NK-92 (cell line): ENCODE data around the gene QARS1.

Source experiments
- DNase-seq: peaks from one replicate; lab custom pipeline; 2025; ENCODE audit not compliant: unreplicated experiment; lab: John Stamatoyannopoulos, UW

QARS1 gene

DNA sequence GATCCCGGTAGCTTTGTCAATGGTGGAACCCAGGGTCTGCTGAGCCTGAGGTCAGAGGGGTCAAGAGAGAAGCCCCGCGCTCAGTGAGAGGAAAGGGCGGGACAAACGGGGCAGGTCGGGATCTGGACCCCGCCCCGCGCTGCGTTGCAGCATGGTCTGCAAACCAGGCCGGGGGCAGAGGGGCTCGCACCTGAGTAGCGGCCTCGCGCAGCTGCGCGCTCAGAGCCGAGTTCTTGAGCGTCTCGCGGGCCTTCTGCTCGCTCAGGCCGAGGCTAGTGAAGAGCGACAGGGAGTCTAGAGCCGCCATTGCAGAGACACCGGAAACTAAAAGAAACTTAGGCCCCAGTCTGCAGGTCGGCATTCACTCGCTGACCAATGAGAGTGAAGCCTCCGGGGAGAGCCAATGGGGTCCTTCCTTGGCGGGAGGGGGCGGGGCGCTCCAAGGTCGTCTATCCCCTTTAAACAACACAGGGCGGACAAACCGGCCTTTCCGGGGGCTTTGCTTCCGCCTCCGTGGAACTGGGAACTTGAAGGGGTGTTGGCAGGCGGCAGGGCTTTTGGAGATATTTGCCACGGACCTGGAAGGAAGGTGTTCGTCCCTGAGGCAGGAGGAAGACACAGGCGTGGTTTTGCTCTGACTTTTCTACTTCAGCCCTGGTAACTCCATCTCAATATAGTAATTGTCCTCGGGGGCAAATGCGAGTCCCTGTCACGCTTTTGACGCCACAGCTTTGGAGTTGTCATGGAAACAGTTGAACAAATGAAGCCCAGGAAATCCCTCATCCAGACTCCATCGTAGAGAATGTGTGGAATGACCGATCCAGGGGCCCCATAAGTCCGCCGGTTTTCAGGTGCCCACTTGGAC is at the start of gene QARS1:
QARS1 (minus strand) TSS at position 331 of the 865 bp plus-strand sequence; CDS start at position 307, 24 bp downstream.
- peak; percentile 44 for DNase-seq

DNA sequence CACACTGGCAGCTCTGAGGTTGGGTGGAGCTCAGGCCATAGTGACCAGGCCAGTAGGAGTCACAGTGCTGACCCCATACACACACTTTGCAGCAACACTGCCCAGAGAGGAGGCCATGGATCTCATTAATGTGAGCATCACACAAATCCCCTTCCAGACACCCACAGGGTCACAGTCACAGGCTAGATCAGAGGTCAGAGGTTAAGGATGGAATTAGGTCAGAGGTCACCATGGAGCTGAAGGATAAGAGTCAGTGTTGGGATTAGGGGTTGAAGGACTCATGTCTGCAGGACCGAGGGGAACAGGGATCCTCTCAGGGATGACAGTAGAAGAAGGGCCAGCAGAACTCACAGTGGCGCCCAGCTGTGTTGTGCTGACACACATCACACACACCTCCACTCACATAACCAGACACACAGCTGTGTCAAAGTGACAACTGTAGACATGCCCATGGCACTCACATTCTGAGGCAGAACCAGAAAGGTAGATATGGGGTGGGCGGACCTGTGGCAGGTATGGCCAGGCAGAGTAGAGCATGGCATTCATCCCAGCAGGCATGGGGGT is 48.9 kb upstream of the QARS1 start:
- no peak for DNase-seq

DNA sequence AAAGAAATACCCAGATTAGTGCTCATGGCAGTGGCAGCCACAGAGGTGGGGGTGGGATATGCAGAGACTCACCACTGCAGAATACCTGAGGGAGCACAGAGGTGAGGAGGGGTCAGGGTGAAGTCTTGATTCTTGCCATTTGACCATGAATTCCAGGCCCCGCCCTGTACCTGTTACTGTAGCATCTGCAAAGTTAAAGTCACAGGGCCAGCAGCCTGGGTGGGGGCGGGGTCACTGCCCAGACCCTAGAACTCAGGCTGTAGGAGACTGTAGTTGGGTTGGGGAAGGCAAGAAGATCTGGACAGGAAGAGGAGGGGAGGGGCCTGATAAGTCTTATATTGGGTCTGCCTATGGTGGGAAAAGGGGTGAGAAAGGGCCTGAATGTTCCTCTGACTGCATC is 47.1 kb upstream of the QARS1 start:
- DNase-seq: no peak

DNA sequence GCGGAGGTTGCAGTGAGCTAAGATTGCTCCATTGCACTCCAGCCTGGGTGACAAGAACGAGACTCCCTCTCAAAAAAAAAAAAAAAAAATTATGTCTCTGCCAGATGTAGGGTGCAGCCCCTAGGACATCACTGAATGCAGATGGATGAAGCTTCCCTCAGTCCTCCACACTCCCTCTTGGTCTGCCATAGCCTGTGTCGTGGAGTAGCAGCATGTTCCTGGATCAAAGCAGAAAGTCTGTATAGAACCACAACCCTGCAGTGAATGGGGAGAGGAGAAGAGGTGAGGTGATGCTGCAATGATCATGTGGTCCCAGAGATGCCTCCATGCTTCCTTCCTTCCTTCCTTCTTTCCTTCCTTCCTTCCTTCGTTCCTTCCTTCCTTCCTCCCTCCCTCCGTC is 43.6 kb upstream of the QARS1 start:
- DNase-seq: no peak

DNA sequence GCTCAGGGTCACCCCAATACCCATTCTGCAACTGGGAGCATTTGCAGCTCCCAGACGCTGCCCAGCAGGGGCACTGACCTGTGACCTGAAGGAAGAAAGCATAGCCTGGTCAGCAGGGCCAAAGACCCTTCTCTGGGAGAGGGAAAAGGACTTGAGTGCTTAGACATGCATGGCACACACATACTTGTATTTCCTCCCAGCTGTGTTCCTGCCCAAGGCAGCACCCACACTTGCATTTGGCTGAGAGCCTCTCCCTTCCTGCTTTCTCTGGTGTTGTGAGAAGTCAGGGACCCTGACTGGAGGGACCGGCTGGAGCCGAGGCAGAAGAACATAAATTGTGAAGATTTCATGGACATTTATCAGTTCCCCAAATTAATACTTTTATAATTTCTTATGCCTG is 35.5 kb upstream of the QARS1 start:
- no peak for DNase-seq

DNA sequence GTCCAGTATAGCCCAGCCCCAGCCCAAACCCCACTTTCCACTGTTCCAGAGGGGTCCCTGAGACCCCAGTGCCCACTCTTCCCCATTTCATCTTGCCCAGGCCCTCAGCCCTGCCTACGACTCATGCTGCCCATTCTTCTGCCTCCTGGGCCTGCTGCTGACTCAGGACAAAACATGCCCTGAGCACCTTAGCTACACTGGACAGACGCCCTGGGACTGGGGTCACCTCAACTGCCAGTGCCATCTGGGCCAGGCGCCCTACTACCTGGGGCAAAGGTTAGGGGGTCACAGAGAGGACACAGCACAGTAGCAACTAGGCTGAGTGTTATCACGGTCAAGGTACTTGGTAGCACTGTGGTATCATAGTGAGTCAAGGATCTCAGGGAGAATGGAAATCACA is 30.9 kb upstream of the QARS1 start:
- DNase-seq: no peak

DNA sequence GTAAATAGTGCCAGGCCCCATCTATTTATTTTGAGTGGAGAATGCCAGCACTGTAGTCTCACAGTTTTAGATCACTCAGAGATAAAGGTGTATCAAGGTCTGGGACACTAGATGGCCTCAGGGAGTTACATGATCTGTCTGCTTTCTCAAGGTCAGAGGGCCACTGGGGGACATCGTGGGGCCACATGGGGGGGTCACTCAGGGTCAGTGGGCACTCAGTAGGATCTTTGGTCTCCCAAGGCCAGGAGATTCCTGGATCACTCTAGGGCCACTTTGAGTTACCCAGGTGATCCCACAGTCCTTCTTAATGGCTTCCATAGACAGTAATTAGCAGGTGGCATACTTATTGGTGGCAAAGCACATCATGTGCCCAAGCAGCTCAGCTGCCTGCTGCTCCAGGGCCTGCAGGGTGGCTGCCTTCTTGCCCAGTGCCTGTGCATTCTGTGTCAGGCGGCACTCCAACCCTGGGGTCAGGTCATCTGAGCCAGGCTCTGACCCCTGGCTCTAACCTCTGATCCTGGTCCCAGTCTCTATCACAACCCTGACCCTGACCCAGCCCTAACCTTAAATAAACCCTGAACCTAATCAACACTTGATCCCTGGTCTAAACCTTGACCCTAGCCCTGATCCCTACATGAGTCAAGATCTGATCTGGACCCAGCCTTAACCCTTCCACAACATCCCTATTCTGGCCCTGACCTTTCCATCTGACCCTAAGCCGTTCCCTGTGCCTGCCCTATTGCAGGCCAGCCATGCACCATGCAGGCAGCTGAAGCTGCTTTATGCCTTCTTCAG is 30.1 kb upstream of the QARS1 start:
- DNase-seq: no peak

DNA sequence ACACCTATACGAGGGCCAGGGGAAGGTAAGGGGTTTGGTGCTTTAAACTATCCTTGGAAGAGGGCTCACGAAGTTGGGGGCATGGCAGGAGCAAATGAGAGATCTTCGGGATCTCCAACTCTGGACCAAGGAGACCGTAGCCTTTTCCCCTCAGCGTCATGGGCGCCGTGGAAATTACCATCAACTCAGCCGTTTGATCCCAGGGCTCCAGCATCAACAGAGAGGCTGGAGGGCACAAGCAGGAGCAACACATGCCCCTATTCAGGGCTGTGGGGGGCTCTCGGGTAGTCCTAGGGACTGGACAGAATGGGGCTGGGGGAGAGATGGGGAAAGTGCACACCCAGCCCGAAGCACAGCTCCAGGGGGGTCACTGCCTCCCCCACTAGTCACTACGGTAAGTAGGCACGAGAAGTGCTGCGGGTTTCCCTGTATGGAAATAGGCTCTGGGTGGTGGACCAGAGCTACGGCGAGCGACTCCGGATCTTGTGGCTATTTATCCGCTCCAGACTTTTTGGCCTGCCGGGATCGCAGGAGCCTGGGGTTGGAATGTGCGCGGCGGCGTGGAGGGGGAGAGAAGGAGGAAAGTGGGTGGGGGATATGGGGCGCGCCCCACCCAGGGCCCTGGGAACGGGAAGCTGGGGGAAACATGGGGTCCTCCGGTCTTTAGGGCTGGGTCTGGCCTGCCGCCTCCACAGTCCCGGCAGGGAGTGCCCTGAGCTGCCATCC is 28.8 kb upstream of the QARS1 start:
- no peak for DNase-seq

DNA sequence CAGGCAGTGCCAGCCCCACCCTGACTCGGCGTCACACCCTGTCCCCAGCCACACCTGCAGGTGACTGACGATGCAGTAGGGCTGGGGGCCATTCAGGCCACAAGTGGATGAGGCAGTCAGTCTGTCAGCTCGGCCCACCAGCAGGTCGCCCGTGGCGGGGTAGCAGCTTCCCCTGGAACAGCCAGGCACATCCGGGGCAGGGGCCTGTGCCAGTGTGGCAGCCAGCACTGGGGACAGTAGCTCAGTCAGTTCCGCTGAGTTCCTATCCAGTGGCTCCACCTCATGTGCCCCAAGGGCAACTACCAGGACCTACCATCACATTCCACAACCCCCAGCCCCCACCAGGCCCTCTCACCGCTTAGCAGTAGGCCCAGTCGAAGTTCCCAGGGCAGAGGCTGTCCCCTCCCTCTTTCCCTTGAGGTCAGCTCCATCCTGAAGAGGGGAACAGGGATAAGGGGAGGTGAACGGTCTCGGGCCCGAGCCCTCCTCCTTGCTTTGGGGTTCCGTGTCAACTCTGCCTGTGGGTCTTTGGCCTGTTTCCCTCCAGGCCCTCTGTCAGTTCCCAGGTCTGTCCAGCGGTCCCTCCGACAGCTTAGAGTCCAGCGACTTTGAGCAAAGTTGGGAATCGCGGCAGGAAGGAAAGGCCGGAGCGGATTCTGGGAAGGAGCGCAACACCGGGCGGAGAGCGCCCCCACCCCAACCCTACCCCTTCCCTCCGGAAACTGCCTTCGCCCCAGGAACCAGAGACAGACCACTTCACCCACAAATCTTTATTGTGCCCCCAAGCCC is 28.1 kb upstream of the QARS1 start, which contains the start of gene LAMB2:
LAMB2 (minus strand) TSS at position 614 of the 789 bp plus-strand sequence; CDS start at position 431, 183 bp downstream.
- DNase-seq: no peak

DNA sequence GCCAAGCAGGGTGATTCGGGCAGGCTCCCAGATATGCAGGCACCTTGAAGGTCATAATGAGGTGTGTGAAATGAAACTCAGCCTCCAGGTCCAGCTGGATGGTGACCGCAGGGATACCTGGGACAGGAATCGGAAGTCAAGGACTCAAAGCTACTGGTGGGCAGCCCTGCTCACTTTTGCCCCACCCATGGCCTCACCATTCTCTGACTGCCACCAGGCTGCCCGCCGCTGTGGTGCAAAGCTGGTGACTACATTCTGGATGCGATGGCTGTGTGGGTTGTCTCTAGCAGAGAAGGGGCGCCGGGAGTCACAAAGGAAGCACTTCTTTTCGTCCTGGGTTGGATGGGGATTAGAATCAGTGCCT is 27.5 kb upstream of the QARS1 start:
- no peak for DNase-seq

DNA sequence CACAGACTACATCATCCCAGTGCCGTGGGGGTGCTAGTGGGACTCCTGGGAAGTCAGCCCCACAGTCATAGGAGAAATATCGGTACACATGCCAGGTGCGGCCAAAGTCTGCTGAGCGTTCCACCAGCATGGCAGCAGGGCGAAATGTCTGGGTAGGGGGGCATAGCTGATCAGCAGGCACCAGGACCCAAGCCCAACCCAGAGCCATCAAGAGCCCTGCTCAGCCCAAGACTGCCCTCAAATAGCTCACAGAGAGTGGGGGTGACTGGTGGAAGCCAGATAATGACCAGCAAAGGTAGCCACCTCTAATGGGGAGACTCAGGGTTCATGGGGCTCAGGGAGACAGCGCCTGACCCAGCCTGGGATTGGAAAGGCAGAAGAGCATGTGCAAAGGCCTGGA is 27.0 kb upstream of the QARS1 start:
- DNase-seq: no peak

DNA sequence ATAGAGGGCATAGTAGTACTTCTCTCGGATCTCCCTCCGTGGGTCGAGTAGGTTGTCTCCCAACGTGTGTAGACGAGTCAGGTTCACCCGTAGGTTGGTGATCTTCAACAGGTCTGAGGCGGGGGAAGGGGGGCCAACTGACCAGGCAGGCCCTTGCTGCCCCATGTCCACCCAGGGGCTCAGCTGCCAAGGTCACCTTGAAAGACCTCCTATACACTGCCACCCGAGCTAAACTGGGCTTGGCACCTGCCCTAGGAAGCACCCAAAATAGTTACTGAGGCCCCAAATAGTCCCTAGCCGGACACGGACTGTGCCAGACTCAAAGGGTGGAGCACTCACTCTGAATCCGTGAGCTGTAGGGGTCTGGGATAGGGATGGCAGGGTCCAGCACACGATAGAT is 26.5 kb upstream of the QARS1 start:
- no peak for DNase-seq

DNA sequence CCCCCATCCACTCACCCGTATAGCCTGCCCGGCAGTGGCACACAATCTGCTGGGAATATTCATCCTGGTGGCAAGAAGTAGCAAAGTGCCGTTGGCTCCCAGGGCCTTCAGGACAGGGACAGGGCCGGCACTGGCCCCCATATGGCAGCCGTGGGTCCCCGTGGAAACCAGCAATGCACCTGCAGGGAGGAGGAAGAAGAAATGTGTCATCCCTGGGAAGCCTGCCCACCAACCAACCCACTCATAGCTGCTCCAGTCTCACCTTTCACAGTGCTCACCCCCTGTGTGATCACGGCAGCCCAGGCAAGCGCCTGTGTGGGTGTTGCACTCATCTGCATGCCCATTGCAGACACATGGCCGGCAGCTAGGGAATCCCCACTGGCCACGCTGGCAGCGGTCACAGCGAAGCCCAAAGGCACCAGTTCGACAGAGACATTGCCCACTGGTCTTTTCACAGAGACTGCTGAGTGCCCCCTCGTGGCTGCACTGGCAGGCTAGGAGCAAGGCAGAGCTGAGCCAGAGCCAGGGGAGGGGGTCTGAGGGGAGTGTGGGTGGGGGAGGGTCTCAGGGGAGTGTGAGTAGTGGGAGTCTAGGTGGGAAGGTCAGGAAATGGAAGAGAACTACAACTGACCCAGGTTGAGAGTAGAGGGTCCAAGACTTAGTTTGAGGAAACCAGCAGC is 20.6 kb upstream of the QARS1 start:
- DNase-seq: no peak

DNA sequence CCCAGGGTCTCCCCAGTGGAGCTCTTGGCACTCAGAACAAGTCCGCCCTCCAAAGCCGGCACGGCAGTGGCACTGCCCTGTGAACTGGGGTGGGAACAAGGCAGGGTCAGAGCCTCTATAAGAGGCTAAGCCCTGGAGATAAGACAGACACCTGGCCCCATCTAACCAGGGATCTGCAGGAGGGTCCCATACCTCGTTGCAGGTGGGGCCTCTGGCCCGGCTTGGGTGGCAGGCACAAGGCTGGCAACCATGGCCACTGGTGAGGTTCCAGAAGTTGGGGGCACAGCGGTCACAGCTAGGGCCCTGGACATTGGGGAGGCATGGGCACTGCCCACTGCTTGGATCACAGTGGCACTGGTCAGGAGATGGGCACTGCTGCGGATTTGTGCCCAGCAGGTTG is 19.6 kb upstream of the QARS1 start:
- no peak for DNase-seq

DNA sequence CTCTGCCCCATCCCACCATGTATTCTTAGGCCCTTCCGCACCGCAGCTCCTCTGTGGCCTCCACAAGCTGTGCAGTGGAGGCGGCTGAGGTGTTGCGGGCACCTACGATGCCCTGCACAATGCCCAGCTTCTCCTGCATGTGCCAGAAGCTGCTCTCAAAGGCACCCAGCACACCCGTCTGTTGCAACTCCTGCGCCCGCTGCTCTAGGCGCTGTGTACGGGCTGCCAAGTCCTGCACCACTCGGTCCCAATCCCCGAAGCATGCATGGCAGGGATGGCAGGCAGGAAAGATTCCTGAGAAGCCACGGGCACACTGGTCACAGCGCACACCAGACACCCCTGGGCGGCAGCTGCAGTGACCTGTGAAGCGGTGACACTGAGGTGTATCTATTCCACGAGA is 19.1 kb upstream of the QARS1 start:
- DNase-seq: no peak

DNA sequence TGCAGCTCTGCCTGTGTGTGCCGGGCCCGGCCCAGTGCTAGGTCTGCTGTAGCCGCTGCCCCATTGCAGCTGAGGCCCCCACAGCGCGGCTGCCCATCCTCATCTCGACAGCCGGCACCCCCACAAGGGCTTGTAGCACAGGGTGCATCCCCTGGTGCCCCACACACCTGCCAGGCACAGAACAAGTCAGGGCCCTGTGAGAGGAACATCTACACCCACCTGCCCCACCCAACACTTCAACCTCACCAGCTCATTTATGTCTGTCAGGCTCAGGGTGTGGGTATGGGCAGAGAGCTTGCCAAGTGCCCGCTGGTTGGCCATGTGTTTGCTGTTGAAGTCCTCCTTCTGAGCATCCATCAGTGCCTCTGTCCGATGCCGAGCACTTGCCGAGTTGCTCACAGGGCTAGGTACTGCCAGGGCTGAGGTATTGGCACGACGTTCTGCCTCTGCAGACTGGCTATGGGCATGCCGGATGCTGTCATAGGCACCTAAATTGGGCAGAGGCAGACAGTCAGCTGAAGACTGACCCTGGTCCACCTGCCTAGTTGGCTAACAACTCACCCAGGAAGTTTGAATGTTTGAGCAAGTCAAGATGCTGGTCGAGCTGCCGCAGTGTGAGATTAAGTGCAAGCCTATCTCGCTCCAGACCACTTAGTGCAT is 18.5 kb upstream of the QARS1 start:
- DNase-seq: no peak

DNA sequence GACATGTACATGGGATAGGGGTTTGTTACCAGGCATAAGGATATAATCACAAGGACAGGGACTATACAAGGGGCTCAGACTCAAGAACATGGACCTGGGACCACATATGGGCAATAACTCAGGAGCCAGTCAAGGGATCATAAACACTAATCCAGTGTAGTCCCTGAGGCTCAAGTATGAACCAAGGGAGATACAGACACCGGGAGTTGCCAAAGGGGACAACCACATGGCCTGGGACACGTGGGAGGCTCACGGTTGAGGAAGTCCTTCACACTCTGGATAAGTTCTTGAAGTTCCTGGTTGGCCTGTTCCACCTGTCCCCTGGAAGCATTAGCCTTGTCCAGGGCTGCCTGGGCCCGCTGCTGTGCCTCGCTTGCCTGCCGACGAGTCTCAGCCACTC is 17.9 kb upstream of the QARS1 start:
- no peak for DNase-seq

DNA sequence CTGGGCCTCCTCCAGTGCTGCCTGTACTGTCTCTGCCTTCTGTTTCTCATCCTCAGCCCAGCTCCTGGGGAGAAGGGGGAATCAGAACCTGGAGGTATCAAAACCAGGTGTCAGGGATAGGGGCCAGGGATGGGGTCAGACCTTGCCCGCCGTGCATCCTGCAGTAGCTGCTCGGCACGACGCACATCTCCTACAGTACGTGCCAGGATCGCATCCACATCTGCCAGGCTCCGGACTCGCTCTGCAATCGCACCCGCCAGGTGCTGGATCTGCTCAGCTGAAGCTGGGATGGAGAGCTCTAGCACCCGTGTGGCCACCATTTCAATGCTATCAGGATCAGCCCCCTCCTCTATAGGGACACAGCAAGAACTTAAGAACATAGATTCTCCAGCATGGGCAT is 17.5 kb upstream of the QARS1 start:
- DNase-seq: no peak

DNA sequence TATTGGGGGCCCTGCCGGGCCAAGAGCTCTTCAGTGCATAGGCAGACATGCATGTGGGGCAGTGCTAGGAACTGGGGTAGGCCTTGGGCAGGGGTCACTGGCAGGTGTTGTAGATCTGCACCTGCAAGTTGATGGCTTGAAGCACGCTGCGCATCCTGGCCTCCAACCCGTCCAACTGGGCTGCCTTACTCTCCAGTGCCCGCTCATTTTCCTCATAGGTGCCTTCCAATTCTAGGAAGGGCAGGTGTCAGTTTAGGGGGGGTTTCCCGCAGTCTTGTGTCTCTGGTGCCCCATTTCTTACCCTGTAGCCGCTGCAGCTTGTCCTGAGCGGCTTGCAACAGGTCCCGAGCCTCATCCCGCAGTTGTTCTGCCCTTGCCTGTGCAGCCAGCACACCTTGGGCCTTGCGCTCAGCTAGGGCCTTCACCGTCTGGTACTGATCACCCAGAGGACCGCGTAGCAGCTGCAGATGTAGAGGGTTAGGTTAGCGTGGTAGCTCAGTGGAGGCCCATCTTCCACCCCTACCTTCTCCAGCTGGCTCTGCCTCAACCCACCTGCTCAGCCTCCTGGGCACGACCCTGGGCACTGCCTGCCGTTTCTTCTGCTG is 16.7 kb upstream of the QARS1 start:
- no peak for DNase-seq
